Breast epithelium (tissue), 3 donors: Measurements from ENCODE around the gene ZNF865.

ENCODE experiments used
- POLR2A ChIP-seq: fragments of 450-650 bp; IDR thresholded peaks from one replicate; pipeline ENCODE4 v1.6.1; 2016; ENCODE audit warnings: antibody characterized with exemption, mild to moderate bottlenecking, moderate library complexity
- TF ChIP-seq, protein P1 (sequence below), 3 donors: fragments of 450-650 bp; IDR thresholded peaks; one replicate each; pipeline ENCODE4 v1.5.1; 2016 to 2017; ENCODE audit warnings: antibody characterized with exemption in 3 of 3, mild to moderate bottlenecking in 3 of 3, moderate library complexity in 3 of 3

DNA sequence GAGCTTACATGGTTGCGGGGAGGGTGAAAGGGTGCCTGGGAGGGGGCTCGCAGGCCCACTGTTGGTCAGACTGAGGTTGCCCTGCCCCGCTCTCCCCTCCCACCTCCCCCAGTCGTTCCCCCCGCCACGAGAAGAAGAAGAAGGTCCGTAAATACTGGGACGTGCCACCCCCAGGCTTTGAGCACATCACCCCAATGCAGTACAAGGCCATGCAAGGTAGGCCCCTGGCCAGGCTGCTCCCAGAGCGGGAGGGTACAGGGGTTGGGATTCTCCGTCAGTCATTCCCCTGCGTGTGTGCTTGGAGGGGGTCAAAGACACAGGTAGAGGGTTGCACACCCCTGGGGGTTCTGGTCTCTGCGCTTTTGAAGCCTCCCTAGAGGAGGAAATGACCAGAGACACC, 55.0 kb downstream of the ZNF865 start:
- TF ChIP-seq, protein P1, sequence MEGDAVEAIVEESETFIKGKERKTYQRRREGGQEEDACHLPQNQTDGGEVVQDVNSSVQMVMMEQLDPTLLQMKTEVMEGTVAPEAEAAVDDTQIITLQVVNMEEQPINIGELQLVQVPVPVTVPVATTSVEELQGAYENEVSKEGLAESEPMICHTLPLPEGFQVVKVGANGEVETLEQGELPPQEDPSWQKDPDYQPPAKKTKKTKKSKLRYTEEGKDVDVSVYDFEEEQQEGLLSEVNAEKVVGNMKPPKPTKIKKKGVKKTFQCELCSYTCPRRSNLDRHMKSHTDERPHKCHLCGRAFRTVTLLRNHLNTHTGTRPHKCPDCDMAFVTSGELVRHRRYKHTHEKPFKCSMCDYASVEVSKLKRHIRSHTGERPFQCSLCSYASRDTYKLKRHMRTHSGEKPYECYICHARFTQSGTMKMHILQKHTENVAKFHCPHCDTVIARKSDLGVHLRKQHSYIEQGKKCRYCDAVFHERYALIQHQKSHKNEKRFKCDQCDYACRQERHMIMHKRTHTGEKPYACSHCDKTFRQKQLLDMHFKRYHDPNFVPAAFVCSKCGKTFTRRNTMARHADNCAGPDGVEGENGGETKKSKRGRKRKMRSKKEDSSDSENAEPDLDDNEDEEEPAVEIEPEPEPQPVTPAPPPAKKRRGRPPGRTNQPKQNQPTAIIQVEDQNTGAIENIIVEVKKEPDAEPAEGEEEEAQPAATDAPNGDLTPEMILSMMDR (IDR thresholded peaks at IDR 0.05) = no peak
- no peak for TF ChIP-seq POLR2A
